ENCODE results near the gene ABHD11. TPM values are rescaled to one million over a fixed set of nuclear protein-coding genes. Genes with fewer than 3 reads are reported as not detected.

The ABHD11 gene
- polyA plus RNA-seq, 1 donor (not counting 4 experiments of a cell fraction or from before 2014, with no cell fraction given), result 11.3 TPM

DNA sequence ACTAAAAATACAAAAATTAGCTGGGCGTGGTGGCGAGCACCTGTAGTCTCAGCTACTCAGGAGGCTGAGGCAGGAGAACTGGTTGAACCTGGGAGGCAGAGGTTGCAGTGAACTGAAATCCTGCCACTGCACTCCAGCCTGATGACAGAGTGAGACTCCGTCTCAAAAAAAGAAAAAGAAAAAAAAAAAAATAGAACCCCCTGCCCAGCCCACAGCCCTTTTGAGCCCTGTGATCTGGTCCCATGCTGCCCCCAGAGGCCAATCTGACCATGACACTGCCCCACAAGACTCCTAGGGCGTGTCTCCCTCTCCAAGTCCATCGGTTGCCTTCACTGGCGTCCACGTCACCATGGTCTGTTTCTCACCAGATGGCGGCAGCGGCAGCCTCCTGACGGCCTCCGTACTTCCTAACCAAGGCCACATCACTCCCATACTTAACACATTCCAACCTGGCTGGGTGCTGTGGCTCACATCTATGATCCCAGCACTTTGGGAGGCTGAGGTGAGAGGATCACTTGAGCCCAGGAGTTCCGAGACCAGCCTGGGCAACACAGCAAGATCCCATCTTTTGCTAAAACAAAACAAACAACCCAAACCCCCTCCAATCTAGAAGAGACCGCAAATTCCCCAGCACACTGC, 37.1 kb downstream of the ABHD11 start:
- Histone ChIP-seq H3K9me1 (ENCODE audit: control insufficient read depth, extremely low read depth, insufficient read depth, low read length) (peaks cover 2% of the 10 kb centered on the region), H3K27me3 (ENCODE audit: control insufficient read depth, extremely low read depth, insufficient read depth, low read length) (no peaks in the 10 kb centered on the region), H3K27ac (ENCODE audit: control insufficient read depth, insufficient read depth, low read length) (no peak overlapping the region), H3K9me3 (ENCODE audit: control insufficient read depth, low read depth, low read length) (no peaks in the 10 kb centered on the region), H3K36me3 (ENCODE audit: control insufficient read depth in 2 of 2, extremely low read depth in 1 of 2, insufficient read depth in 2 of 2, low read length in 2 of 2) (peaks cover 32 to 67% of the 10 kb centered on the region in 2 experiments), H3K79me2 (ENCODE audit: control insufficient read depth, insufficient read depth, low read length) (no peaks in the 10 kb centered on the region), H3K4me1 (ENCODE audit: control insufficient read depth, extremely low read depth, insufficient read depth, low read length) (peaks cover 22% of the 10 kb centered on the region), H2AFZ (ENCODE audit: control insufficient read depth, low read length) (no peak overlapping the region), H3K4me2 (ENCODE audit: control insufficient read depth, extremely low read depth, insufficient read depth, low read depth, low read length) (no peak overlapping the region), H3K4me3 (ENCODE audit: control insufficient read depth in 2 of 3, extremely low read depth in 1 of 3, insufficient read depth in 2 of 3, low read depth in 1 of 3, low read length in 3 of 3) (no peak overlapping the region), H3K9ac (ENCODE audit: control insufficient read depth, extremely low read depth, insufficient read depth, low read length) (no peak overlapping the region), H4K20me1 (ENCODE audit: control insufficient read depth, extremely low read depth, insufficient read depth, low read length) (peaks cover 19% of the 10 kb centered on the region)
- dilution Hi-C loops (cut with MboI; ENCODE audit: extremely low pct_ligation_motif_present, low sequenced_read_pairs), result no loop called here
- FAIRE-seq (no peak), DNase-seq (ENCODE audit: low read depth, low spot score) (no peak)
- no peak for TF ChIP-seq EZH2 (IDR thresholded peaks at IDR 0.05; ENCODE audit: low read length)
- TF ChIP-seq, protein P1, sequence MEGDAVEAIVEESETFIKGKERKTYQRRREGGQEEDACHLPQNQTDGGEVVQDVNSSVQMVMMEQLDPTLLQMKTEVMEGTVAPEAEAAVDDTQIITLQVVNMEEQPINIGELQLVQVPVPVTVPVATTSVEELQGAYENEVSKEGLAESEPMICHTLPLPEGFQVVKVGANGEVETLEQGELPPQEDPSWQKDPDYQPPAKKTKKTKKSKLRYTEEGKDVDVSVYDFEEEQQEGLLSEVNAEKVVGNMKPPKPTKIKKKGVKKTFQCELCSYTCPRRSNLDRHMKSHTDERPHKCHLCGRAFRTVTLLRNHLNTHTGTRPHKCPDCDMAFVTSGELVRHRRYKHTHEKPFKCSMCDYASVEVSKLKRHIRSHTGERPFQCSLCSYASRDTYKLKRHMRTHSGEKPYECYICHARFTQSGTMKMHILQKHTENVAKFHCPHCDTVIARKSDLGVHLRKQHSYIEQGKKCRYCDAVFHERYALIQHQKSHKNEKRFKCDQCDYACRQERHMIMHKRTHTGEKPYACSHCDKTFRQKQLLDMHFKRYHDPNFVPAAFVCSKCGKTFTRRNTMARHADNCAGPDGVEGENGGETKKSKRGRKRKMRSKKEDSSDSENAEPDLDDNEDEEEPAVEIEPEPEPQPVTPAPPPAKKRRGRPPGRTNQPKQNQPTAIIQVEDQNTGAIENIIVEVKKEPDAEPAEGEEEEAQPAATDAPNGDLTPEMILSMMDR (optimal IDR thresholded peaks at IDR 0.05 in 1 of 3, IDR thresholded peaks at IDR 0.05 in 1 of 3, conservative IDR thresholded peaks at IDR 0.05 in 1 of 3; ENCODE audit: extremely low read depth in 1 of 3, insufficient read depth in 2 of 3, low read length in 3 of 3), result peak in 2 of 3 experiments; percentile 49 to 57

DNA sequence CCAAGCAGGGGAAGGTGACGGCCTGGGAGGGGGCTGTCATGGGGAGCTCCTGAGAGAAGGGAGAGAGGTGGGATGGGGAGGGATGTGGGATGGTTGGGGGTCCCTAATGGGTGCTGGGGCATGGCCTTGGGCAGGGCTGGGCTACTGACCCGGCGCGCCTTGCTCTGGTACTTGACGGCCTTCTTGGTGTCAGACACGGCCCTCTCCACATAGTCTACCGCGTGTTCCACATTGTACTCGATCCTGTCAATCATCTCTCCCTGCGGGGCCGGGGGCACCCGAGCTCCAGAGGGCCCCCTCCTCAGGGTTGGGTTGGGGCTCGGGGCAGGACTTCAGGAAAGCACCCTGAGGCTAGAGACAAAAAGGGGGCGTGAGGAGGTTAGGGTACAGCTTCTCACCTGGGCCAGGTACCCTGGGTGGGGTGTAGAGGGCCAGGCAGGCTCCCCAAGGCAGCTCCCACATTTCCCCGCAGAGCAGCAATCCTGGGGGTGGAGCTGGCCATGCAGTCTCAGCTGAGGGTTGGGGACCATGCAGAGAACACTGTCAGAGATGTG, 37.9 kb downstream of the ABHD11 start:
- Histone ChIP-seq H3K9ac (ENCODE audit: control insufficient read depth, extremely low read depth, insufficient read depth, low read length) (no peak overlapping the region), H3K4me3 (ENCODE audit: control insufficient read depth in 2 of 3, extremely low read depth in 1 of 3, insufficient read depth in 2 of 3, low read depth in 1 of 3, low read length in 3 of 3) (no peak overlapping the region), H3K79me2 (ENCODE audit: control insufficient read depth, insufficient read depth, low read length) (no peaks in the 10 kb centered on the region), H3K9me3 (ENCODE audit: control insufficient read depth, low read depth, low read length) (no peaks in the 10 kb centered on the region), H3K4me1 (ENCODE audit: control insufficient read depth, extremely low read depth, insufficient read depth, low read length) (peaks cover 14% of the 10 kb centered on the region), H3K27me3 (ENCODE audit: control insufficient read depth, extremely low read depth, insufficient read depth, low read length) (no peaks in the 10 kb centered on the region), H3K9me1 (ENCODE audit: control insufficient read depth, extremely low read depth, insufficient read depth, low read length) (no peaks in the 10 kb centered on the region), H3K36me3 (ENCODE audit: control insufficient read depth in 2 of 2, extremely low read depth in 1 of 2, insufficient read depth in 2 of 2, low read length in 2 of 2) (peaks cover 36 to 63% of the 10 kb centered on the region in 2 experiments), H3K4me2 (ENCODE audit: control insufficient read depth, extremely low read depth, insufficient read depth, low read depth, low read length) (no peak overlapping the region), H3K27ac (ENCODE audit: control insufficient read depth, insufficient read depth, low read length) (no peak overlapping the region), H4K20me1 (ENCODE audit: control insufficient read depth, extremely low read depth, insufficient read depth, low read length) (peaks cover 14% of the 10 kb centered on the region), H2AFZ (ENCODE audit: control insufficient read depth, low read length) (no peak overlapping the region)
- dilution Hi-C loops (cut with MboI; ENCODE audit: extremely low pct_ligation_motif_present, low sequenced_read_pairs), result no loop called here
- DNase-seq (ENCODE audit: low read depth, low spot score) (no peak), FAIRE-seq (no peak)
- TF ChIP-seq, protein P1 (optimal IDR thresholded peaks at IDR 0.05 in 1 of 3, IDR thresholded peaks at IDR 0.05 in 1 of 3, conservative IDR thresholded peaks at IDR 0.05 in 1 of 3; ENCODE audit: extremely low read depth in 1 of 3, insufficient read depth in 2 of 3, low read length in 3 of 3), result no peak
- TF ChIP-seq EZH2 (IDR thresholded peaks at IDR 0.05; ENCODE audit: low read length), result no peak
